K562 (cell line): ENCODE results near the gene SCAF11. TPM values are rescaled to one million over a fixed set of nuclear protein-coding genes. Genes with fewer than 3 reads are reported as not detected.

Experiments
- ATAC-seq: fragments of 200-7000 bp; cut with Tn5 transposase; 3 replicates; pipeline ENCODE4 v1.9.1; 2020; ENCODE audit warnings: moderate library complexity
- BruUV-seq: library from RNA; stranded (reverse); fragments of 400-500 nt; replicated peaks from 2 replicates; lab custom pipeline; 2021; lab: Mats Ljungman, UMichigan
- CTCF ChIA-PET: fragments of 300-600 bp; formaldehyde crosslinking; extraction: SDS; loops from one replicate; lab custom pipeline; 2021; ENCODE audit warnings: low intra/inter-chr PET ratio; lab: Yijun Ruan, JAX
- POLR2A ChIA-PET: fragments of 300-600, 350-650 bp; sonication (Branson Sonifier 250); formaldehyde crosslinking; extraction: SDS; loops from one replicate; lab custom pipeline; 2021; ENCODE audit warnings: antibody characterized with exemption, inconsistent platforms; lab: Yijun Ruan, JAX
- DNase-seq, 4 experiments: peaks; one replicate each; pipeline versions ENCODE4 v3.0.0 to v3.0.0-alpha.2; 2011 to 2018; ENCODE audit warnings: low spot score in 3 of 4, mixed read lengths in 3 of 4; ENCODE audit errors: extremely low read depth in 1 of 4
- FAIRE-seq: peaks from 2 replicates; lab custom pipeline; 2011; peaks lifted over from hg19 to GRCh38; lab: Jason Lieb, UNC
- H2AFZ ChIP-seq: 2 replicates; pipeline ENCODE4 v1.6.0; 2011; ENCODE audit warnings: low read depth, low read length, control low read depth, inconsistent platforms
- H3K27ac ChIP-seq: fragments of 200-600 bp; 3 replicates; pipeline ENCODE4 v1.8.0; 2011; ENCODE audit warnings: low read depth, mild to moderate bottlenecking, control low read depth, inconsistent platforms, low read length, moderate library complexity, mixed read lengths; ENCODE audit errors: extremely low read depth
- H3K27me3 ChIP-seq, 2 experiments: fragments of 300-600 bp in 1 of 2; 2 replicates in 1 of 2; 3 replicates in 1 of 2; pipeline versions ENCODE4 v1.6.0 to v1.8.0; 2011; ENCODE audit warnings: inconsistent platforms in 2 of 2, low read length in 2 of 2, mild to moderate bottlenecking in 1 of 2, mixed read lengths in 1 of 2, moderate library complexity in 1 of 2; ENCODE audit not compliant: control insufficient read depth in 2 of 2, insufficient read depth in 2 of 2
- H3K36me3 ChIP-seq: fragments of 300-600 bp; 3 replicates; pipeline ENCODE4 v1.8.0; 2011; ENCODE audit warnings: mild to moderate bottlenecking, low read length, inconsistent platforms; ENCODE audit not compliant: control insufficient read depth, insufficient read depth
- H3K4me1 ChIP-seq, 2 experiments: fragments of 200-600 bp in 1 of 2; replicated peaks in 1 of 2; 2 replicates in 1 of 2; 3 replicates in 1 of 2; pipeline versions ENCODE4 v1.5.1 to v1.8.0; 2011; ENCODE audit warnings: inconsistent platforms in 2 of 2, low read length in 2 of 2, mild to moderate bottlenecking in 1 of 2, mixed read lengths in 1 of 2, moderate library complexity in 1 of 2; ENCODE audit not compliant: control insufficient read depth in 2 of 2, insufficient read depth in 2 of 2
- H3K4me2 ChIP-seq: 2 replicates; pipeline ENCODE4 v1.6.1; 2011; ENCODE audit warnings: low read length, control low read depth, inconsistent platforms, mixed read lengths; ENCODE audit not compliant: insufficient read depth
- H3K4me3 ChIP-seq: fragments of 200-600 bp; sonication (generic), shearing (Covaris generic); 2 replicates; pipeline ENCODE4 v1.5.1; 2016; ENCODE audit warnings: control low read depth, inconsistent platforms
- H3K79me2 ChIP-seq: fragments of 200-600 bp; 3 replicates; pipeline ENCODE4 v1.8.0; 2011; ENCODE audit warnings: low read length, inconsistent platforms; ENCODE audit not compliant: control insufficient read depth, insufficient read depth
- H3K9ac ChIP-seq, 2 experiments: 2 replicates each; pipeline versions ENCODE4 v1.6.0 to v1.6.1; 2011; ENCODE audit warnings: low read depth in 2 of 2, low read length in 2 of 2, control low read depth in 1 of 2, inconsistent platforms in 1 of 2, mild to moderate bottlenecking in 1 of 2, mixed read lengths in 1 of 2; ENCODE audit not compliant: insufficient read depth in 1 of 2
- H3K9me1 ChIP-seq: one replicate; pipeline ENCODE4 v1.6.0; 2011; ENCODE audit warnings: inconsistent platforms, mild to moderate bottlenecking, low read length, moderate library complexity; ENCODE audit not compliant: control insufficient read depth, insufficient read depth
- H3K9me3 ChIP-seq: replicated peaks from 2 replicates; pipeline ENCODE4 v1.5.1; 2011; ENCODE audit warnings: low read depth, low read length, inconsistent platforms; ENCODE audit not compliant: control insufficient read depth, insufficient read depth
- H4K20me1 ChIP-seq: replicated peaks from 2 replicates; pipeline ENCODE4 v1.6.1; 2011; ENCODE audit warnings: low read length, inconsistent platforms, mixed read lengths; ENCODE audit not compliant: control insufficient read depth, insufficient read depth
- IFI16 ChIP-seq: fragments of 250-450 bp; sonication (Bioruptor Pico); IDR thresholded peaks from 2 replicates; pipeline ENCODE4 v2.1.2; 2022; ENCODE audit warnings: mild to moderate bottlenecking, inconsistent platforms
- PRPF4 ChIP-seq: fragments of 200-400 bp; formaldehyde crosslinking; IDR thresholded peaks from one replicate; pipeline ENCODE4 v1.6.1; 2017; ENCODE audit warnings: low read length, low read depth, mild to moderate bottlenecking; ENCODE audit not compliant: insufficient read depth, poor library complexity, severe bottlenecking
- RAD21 ChIP-seq, 2 experiments: fragments of 250-450 bp in 1 of 2; fragments of 450-650 bp in 1 of 2; sonication (Bioruptor Pico) in 1 of 2; formaldehyde crosslinking in 1 of 2; IDR thresholded peaks in 1 of 2; conservative IDR thresholded peaks in 1 of 2; 2 replicates each; pipeline versions ENCODE4 v1.4.0 to v1.8.0; 2020 to 2022; ENCODE audit warnings: mild to moderate bottlenecking in 2 of 2, moderate library complexity in 1 of 2
- TEAD2 ChIP-seq: fragments of 450-650 bp; IDR thresholded peaks from 2 replicates; pipeline ENCODE4 v1.6.1; 2016; ENCODE audit warnings: missing genetic modification characterization, control low read depth, missing compliant biosample characterization
- WGBS: fragments of 100-300 bp; shearing (Covaris generic); methylation state at CpG from one replicate; pipeline ENCODE4 v1.1.6; 2016; ENCODE audit warnings: low coverage, mixed read lengths; ENCODE audit not compliant: insufficient coverage; ENCODE audit errors: missing lambda C conversion rate; 5-methylcytosine and 5-hydroxymethylcytosine counted together
- in situ Hi-C: fragments of 300-500 bp; cut with MboI; formaldehyde crosslinking; loops from 4 replicates; pipeline ENCODE4 v1.15.0; 2018; ENCODE audit warnings: inconsistent platforms, mixed read lengths
- intact Hi-C: fragments of 100-400 bp; cut with micrococcal nuclease; formaldehyde crosslinking; loops from 2 replicates; pipeline ENCODE4 v1.14.2; 2022
- polyA plus RNA-seq, 8 experiments: library from polyadenylated mRNA; depleted of rRNA in 4 of 8; stranded (reverse) in 5 of 8; unstranded in 3 of 8; fragments of >200 nt; fragmentation: Nextera tagmentation in 2 of 8; fragmentation: Illumina TruSeq in 1 of 8; extraction: Ambion mirVana in 2 of 8; extraction: Trizol in 1 of 8; gene quantifications; 2 replicates each; pipeline versions ENCODE4 v1.2.1 to v1.2.3, GENCODE V29; 2011 to 2014; ENCODE audit warnings: inconsistent platforms in 1 of 8, missing spikeins in 1 of 8
- total RNA-seq, 7 experiments: library from RNA; depleted of rRNA in 6 of 7; stranded (reverse); fragments of >200 nt in 6 of 7; fragmentation: Illumina TruSeq in 2 of 7; extraction: Trizol in 2 of 7; gene quantifications; 2 replicates each; pipeline versions ENCODE4 v1.2.1 to v1.2.3, GENCODE V29; 2011 to 2021; ENCODE audit warnings: low replicate concordance in 1 of 7
- TF ChIP-seq, protein P1 (sequence below), 2 experiments: fragments of 450-650 bp in 1 of 2; sonication (generic) in 1 of 2; formaldehyde crosslinking in 1 of 2; IDR thresholded peaks in 1 of 2; conservative IDR thresholded peaks in 1 of 2; 2 replicates each; pipeline versions ENCODE4 v1.6.1 to v1.8.1; 2016 to 2023; ENCODE audit warnings: mild to moderate bottlenecking in 2 of 2, moderate library complexity in 2 of 2, inconsistent platforms in 1 of 2, missing genetic modification reagents in 1 of 2
- TF ChIP-seq, protein P2 (sequence below): IDR thresholded peaks from 2 replicates; pipeline ENCODE4 v1.6.1; 2012; ENCODE audit warnings: low read depth, low read length, improper control_type of control experiment, borderline replicate concordance
- TF ChIP-seq, protein P3 (sequence below), 3 experiments: IDR thresholded peaks in 2 of 3; conservative IDR thresholded peaks in 1 of 3; 2 replicates each; pipeline ENCODE4 v1.5.1; 2011 to 2012; ENCODE audit warnings: low read length in 3 of 3, mild to moderate bottlenecking in 3 of 3, control low read depth in 2 of 3, improper control_type of control experiment in 1 of 3, inconsistent platforms in 1 of 3, low read depth in 1 of 3, mixed read lengths in 1 of 3, moderate library complexity in 1 of 3; ENCODE audit not compliant: insufficient read depth in 2 of 3
- TF ChIP-seq, protein P4 (sequence below): fragments of 450-650 bp; IDR thresholded peaks from 2 replicates; pipeline ENCODE4 v1.6.1; 2018; ENCODE audit not compliant: partially characterized antibody

Gene SCAF11
- total and polyA plus RNA-seq, 9 of the 15 experiments (the other 6 are each of a cell fraction or from before 2014, with no cell fraction given), result 30.4 to 119 (median 80.0) TPM

DNA sequence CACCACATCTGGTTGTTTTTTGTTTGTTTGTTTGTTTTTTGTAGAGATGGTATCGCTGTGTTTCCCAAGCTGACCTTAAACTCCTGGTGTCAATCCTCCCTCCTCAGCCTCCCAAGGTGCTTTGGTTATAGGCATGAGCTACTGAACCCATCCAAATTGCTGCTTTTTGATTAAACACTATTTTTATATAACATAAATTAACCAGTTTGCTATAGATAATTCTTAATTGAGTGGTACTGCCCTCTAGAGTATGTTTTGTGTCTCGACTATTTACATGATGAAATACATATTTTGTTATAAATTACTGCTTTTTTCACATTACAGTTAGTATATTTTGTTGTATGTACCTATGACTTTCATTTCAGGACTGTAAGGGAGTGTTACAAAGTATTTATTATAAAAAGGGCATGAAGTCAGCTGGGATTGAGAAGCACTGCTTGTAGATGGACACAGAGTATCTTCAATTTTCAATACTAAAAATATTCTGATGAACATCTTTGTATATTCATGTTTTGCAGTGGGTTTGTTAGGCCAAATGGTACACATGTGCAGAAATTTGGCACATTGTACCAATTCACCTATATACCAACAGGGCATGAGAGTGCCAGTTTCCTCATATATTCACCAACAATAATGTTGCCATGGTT, 14.9 kb upstream of the SCAF11 start:
- no peaks in the 10 kb centered on the region for H3K79me2 ChIP-seq
- no peaks in the 10 kb centered on the region for H4K20me1 ChIP-seq
- no peak; the same call in 2 of the 3 replicates for ATAC-seq
- H3K9me1 ChIP-seq, result no peaks in the 10 kb centered on the region
- intact Hi-C loops (no loop called here), in situ Hi-C loops (no loop called here)
- CTCF ChIA-PET, result no interaction called here
- no peaks in the 10 kb centered on the region for H3K9me3 ChIP-seq
- no peak for DNase-seq
- POLR2A ChIA-PET, result no interaction called here
- H3K4me3 ChIP-seq, result no peak overlapping the region
- no peak overlapping the region for H3K4me2 ChIP-seq
- BruUV-seq, result no TSS peak
- no peaks in the 10 kb centered on the region for H3K4me1 ChIP-seq
- H3K36me3 ChIP-seq, result no peaks in the 10 kb centered on the region
- FAIRE-seq, result no peak
- no peak overlapping the region for H3K9ac ChIP-seq
- H3K27me3 ChIP-seq, result no peaks in the 10 kb centered on the region
- H3K27ac ChIP-seq, result no peak overlapping the region
- H2AFZ ChIP-seq, result no peak overlapping the region
- 6% methylated on average over 2 of the region's 2 CpGs for WGBS
- TF ChIP-seq PRPF4, result no peak
- TF ChIP-seq, protein P1, sequence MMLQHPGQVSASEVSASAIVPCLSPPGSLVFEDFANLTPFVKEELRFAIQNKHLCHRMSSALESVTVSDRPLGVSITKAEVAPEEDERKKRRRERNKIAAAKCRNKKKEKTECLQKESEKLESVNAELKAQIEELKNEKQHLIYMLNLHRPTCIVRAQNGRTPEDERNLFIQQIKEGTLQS (IDR thresholded peaks at IDR 0.05), result peak; percentile 35; the same call in 1 of the 2 replicates
- TF ChIP-seq, protein P1 (CRISPR knock-in tag; conservative IDR thresholded peaks at IDR 0.05), result no peak
- TF ChIP-seq IFI16 (CRISPR knock-in tag), result no peak
- TF ChIP-seq, protein P2, sequence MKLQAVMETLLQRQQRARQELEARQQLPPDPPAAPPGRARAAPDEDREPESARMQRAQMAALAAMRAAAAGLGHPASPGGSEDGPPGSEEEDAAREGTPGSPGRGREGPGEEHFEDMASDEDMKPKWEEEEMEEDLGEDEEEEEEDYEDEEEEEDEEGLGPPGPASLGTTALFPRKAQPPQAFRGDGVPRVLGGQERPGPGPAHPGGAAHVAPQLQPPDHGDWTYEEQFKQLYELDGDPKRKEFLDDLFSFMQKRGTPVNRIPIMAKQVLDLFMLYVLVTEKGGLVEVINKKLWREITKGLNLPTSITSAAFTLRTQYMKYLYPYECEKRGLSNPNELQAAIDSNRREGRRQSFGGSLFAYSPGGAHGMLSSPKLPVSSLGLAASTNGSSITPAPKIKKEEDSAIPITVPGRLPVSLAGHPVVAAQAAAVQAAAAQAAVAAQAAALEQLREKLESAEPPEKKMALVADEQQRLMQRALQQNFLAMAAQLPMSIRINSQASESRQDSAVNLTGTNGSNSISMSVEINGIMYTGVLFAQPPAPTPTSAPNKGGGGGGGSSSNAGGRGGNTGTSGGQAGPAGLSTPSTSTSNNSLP, result 0 out of 2 replicates have a peak, but pooled peaks have one; percentile 39
- TF ChIP-seq, protein P3, sequence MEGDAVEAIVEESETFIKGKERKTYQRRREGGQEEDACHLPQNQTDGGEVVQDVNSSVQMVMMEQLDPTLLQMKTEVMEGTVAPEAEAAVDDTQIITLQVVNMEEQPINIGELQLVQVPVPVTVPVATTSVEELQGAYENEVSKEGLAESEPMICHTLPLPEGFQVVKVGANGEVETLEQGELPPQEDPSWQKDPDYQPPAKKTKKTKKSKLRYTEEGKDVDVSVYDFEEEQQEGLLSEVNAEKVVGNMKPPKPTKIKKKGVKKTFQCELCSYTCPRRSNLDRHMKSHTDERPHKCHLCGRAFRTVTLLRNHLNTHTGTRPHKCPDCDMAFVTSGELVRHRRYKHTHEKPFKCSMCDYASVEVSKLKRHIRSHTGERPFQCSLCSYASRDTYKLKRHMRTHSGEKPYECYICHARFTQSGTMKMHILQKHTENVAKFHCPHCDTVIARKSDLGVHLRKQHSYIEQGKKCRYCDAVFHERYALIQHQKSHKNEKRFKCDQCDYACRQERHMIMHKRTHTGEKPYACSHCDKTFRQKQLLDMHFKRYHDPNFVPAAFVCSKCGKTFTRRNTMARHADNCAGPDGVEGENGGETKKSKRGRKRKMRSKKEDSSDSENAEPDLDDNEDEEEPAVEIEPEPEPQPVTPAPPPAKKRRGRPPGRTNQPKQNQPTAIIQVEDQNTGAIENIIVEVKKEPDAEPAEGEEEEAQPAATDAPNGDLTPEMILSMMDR (IDR thresholded peaks at IDR 0.05 in 2 of 3, conservative IDR thresholded peaks at IDR 0.05 in 1 of 3; ENCODE audit: insufficient read depth in 2 of 3, low read depth in 1 of 3, low read length in 3 of 3), result peak; percentile 1 to 45 (median 17); a peak in 2 of 6 replicates
- TF ChIP-seq TEAD2 (tag), result no peak
- TF ChIP-seq RAD21 (CRISPR knock-in tag; conservative IDR thresholded peaks at IDR 0.05 in 1 of 2, IDR thresholded peaks at IDR 0.05 in 1 of 2), result peak in 1 of 2 experiments; percentile 33; a peak in 2 of 4 replicates
- TF ChIP-seq, protein P4, sequence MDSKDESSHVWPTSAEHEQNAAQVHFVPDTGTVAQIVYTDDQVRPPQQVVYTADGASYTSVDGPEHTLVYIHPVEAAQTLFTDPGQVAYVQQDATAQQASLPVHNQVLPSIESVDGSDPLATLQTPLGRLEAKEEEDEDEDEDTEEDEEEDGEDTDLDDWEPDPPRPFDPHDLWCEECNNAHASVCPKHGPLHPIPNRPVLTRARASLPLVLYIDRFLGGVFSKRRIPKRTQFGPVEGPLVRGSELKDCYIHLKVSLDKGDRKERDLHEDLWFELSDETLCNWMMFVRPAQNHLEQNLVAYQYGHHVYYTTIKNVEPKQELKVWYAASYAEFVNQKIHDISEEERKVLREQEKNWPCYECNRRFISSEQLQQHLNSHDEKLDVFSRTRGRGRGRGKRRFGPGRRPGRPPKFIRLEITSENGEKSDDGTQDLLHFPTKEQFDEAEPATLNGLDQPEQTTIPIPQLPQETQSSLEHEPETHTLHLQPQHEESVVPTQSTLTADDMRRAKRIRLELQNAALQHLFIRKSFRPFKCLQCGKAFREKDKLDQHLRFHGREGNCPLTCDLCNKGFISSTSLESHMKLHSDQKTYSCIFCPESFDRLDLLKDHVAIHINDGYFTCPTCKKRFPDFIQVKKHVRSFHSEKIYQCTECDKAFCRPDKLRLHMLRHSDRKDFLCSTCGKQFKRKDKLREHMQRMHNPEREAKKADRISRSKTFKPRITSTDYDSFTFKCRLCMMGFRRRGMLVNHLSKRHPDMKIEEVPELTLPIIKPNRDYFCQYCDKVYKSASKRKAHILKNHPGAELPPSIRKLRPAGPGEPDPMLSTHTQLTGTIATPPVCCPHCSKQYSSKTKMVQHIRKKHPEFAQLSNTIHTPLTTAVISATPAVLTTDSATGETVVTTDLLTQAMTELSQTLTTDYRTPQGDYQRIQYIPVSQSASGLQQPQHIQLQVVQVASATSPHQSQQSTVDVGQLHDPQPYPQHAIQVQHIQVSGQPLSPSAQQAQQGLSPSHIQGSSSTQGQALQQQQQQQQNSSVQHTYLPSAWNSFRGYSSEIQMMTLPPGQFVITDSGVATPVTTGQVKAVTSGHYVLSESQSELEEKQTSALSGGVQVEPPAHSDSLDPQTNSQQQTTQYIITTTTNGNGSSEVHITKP, result no peak
